OCI-LY7 (cell line): Measurements from ENCODE around the gene HBE1. TPM values are rescaled to one million over a fixed set of nuclear protein-coding genes. Genes with fewer than 3 reads are reported as not detected.
"Not testable (repeated sequence)": the region's sequence is repeated elsewhere in the genome, so short reads cannot be mapped to it uniquely, and the experiment has no call there.

Experiments
- BruUV-seq: library from RNA; stranded (reverse); fragments of 400-500 nt; replicated peaks from 2 replicates; lab custom pipeline; 2021; lab: Mats Ljungman, UMichigan
- CTCF ChIA-PET: fragments of 300-600 bp; sonication (Branson Sonifier 250); formaldehyde crosslinking; loops from one replicate; lab custom pipeline; 2022; ENCODE audit warnings: antibody characterized with exemption; ENCODE audit not compliant: unreplicated experiment; lab: Charles Lee
- POLR2A ChIA-PET: fragments of 300-600 bp; sonication (Branson Sonifier 250); formaldehyde crosslinking; loops from one replicate; lab custom pipeline; 2022; ENCODE audit warnings: antibody characterized with exemption; lab: Charles Lee
- DNase-seq: peaks from one replicate; pipeline ENCODE4 v3.0.0-alpha.2; 2015; ENCODE audit warnings: low spot score
- H2AFZ ChIP-seq: fragments of 200-600 bp; sonication (generic), shearing (Covaris generic); 2 replicates; pipeline ENCODE4 v1.6.1; 2014; ENCODE audit warnings: mild to moderate bottlenecking, antibody characterized with exemption, low read length, moderate library complexity
- H3K27ac ChIP-seq: fragments of 200-600 bp; sonication (generic); 2 replicates; pipeline ENCODE4 v1.5.1; 2014; ENCODE audit warnings: mixed run types, low read depth, mild to moderate bottlenecking, moderate library complexity, low read length, inconsistent platforms; ENCODE audit not compliant: poor library complexity, severe bottlenecking
- H3K36me3 ChIP-seq: fragments of 200-600 bp; sonication (generic); 2 replicates; pipeline ENCODE4 v1.6.1; 2014; ENCODE audit warnings: mild to moderate bottlenecking, antibody characterized with exemption, low read length, moderate library complexity, mixed read lengths; ENCODE audit not compliant: insufficient read depth
- H3K4me1 ChIP-seq: fragments of 200-600 bp; sonication (generic); 2 replicates; pipeline ENCODE4 v1.5.1; 2014; ENCODE audit warnings: mild to moderate bottlenecking, low read length; ENCODE audit not compliant: insufficient read depth, poor library complexity, severe bottlenecking
- H3K4me2 ChIP-seq: fragments of 200-600 bp; sonication (generic); 2 replicates; pipeline ENCODE4 v1.6.1; 2014; ENCODE audit warnings: mild to moderate bottlenecking, low read length
- H3K4me3 ChIP-seq: fragments of 200-600 bp; sonication (generic); 2 replicates; pipeline ENCODE4 v1.5.1; 2014; ENCODE audit warnings: mild to moderate bottlenecking, low read depth, low read length; ENCODE audit not compliant: poor library complexity, severe bottlenecking
- H3K79me2 ChIP-seq: fragments of 200-600 bp; sonication (generic); 2 replicates; pipeline ENCODE4 v1.6.1; 2016; ENCODE audit warnings: low read depth, mild to moderate bottlenecking, low read length, moderate library complexity, mixed read lengths; ENCODE audit not compliant: insufficient read depth
- H3K9me2 ChIP-seq: fragments of 200-600 bp; sonication (generic); 2 replicates; pipeline ENCODE4 v1.6.1; 2016; ENCODE audit warnings: mild to moderate bottlenecking, low read length, mixed read lengths; ENCODE audit not compliant: insufficient read depth
- H3K9me3 ChIP-seq: fragments of 200-600 bp; sonication (generic); 2 replicates; pipeline ENCODE4 v1.6.1; 2014; ENCODE audit warnings: mild to moderate bottlenecking, mixed run types, low read length, mixed read lengths
- H4K20me1 ChIP-seq: fragments of 200-600 bp; sonication (generic); 2 replicates; pipeline ENCODE4 v1.6.1; 2014; ENCODE audit warnings: mild to moderate bottlenecking, antibody characterized with exemption, low read length, moderate library complexity, mixed read lengths; ENCODE audit not compliant: insufficient read depth
- CTCF ChIP-seq: fragments of 200-600 bp; sonication (generic); conservative IDR thresholded peaks from 2 replicates; pipeline ENCODE4 v1.5.1; 2014; ENCODE audit warnings: mild to moderate bottlenecking, antibody characterized with exemption, low read length, moderate library complexity, mixed read lengths
- EZH2phosphoT487 ChIP-seq: fragments of 200-600 bp; sonication (generic); IDR thresholded peaks from 2 replicates; pipeline ENCODE4 v1.6.1; 2018; ENCODE audit warnings: low read depth, borderline replicate concordance, mild to moderate bottlenecking, mixed run types, antibody characterized with exemption, low read length, moderate library complexity, mixed read lengths
- intact Hi-C: fragments of 100-400 bp; cut with micrococcal nuclease; formaldehyde crosslinking; loops from one replicate; pipeline ENCODE4 v1.10.0; 2022; ENCODE audit not compliant: unreplicated experiment
- total RNA-seq, 2 experiments: library from RNA; depleted of rRNA in 1 of 2; stranded (reverse); fragments of >200 nt in 1 of 2; shearing (Covaris generic) in 1 of 2; gene quantifications; 2 replicates each; pipeline ENCODE4 v1.2.3, GENCODE V29; 2014 to 2022

Gene HBE1
- total RNA-seq, 2 experiments from 2014 or later = not detected

GRCh38 chr11:5250543-5251204 is 19.1 kb downstream of the HBE1 start:
- BruUV-seq = no TSS peak
- no peaks in the 10 kb centered on the region for H3K4me1 ChIP-seq
- DNase-seq = no peak
- H3K27ac ChIP-seq = no peak overlapping the region
- H3K4me2 ChIP-seq = no peak overlapping the region
- H3K36me3 ChIP-seq = no peaks in the 10 kb centered on the region
- no peaks in the 10 kb centered on the region for H3K79me2 ChIP-seq
- no peak overlapping the region for H2AFZ ChIP-seq
- ChIA-PET CTCF (no interaction called here), POLR2A (no interaction called here)
- no peak for TF ChIP-seq EZH2phosphoT487
- no peak for TF ChIP-seq CTCF
- intact Hi-C loops = no loop called here
- H3K9me2 ChIP-seq = no peaks in the 10 kb centered on the region
- no peak overlapping the region for H3K4me3 ChIP-seq
- no peaks in the 10 kb centered on the region for H4K20me1 ChIP-seq
- H3K9me3 ChIP-seq = no peaks in the 10 kb centered on the region

DNA sequence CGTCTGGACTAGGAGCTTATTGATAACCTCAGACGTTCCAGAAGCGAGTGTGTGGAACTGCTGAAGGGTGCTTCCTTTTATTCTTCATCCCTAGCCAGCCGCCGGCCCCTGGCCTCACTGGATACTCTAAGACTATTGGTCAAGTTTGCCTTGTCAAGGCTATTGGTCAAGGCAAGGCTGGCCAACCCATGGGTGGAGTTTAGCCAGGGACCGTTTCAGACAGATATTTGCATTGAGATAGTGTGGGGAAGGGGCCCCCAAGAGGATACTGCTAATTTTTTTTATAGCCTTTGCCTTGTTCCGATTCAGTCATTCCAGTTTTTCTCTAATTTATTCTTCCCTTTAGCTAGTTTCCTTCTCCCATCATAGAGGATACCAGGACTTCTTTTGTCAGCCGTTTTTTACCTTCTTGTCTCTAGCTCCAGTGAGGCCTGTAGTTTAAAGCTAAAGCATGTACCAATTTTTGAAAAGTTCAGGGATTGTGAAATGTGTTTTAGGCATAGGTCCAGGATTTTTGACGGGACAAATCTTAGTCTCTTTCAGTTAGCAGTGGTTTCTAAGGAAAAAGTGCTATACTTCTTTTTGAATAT is 19.8 kb downstream of the HBE1 start, which contains the start of gene HBG1:
HBG1 (minus strand) TSS at position 51 of the 590 bp plus-strand sequence. CDS start 53 bp downstream, outside the sequence.
- H3K4me2 ChIP-seq, H2AFZ ChIP-seq, H3K9me3 ChIP-seq, H3K36me3 ChIP-seq, DNase-seq, H3K27ac ChIP-seq, H3K4me1 ChIP-seq, CTCF ChIA-PET, intact Hi-C loops, BruUV-seq, H3K4me3 ChIP-seq, H3K79me2 ChIP-seq, H4K20me1 ChIP-seq, H3K9me2 ChIP-seq, POLR2A ChIA-PET: not testable (repeated sequence)

DNA sequence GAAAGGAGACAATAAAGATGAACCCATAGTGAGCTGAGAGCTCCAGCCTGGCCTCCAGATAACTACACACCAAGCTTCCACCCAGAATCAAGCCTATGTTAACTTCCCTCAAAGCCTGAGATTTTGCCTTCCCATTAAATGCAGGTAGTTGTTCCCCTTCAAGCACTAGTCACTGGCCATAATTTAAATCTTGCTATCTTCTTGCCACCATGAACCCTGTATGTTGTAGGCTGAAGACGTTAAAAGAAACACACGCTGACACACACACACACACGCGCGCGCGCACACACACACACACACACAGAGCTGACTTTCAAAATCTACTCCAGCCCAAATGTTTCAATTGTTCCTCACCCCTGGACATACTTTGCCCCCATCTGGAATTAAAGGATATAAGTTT is 21.2 kb downstream of the HBE1 start:
- H3K36me3 ChIP-seq, H3K4me1 ChIP-seq, H3K79me2 ChIP-seq, H3K4me2 ChIP-seq, H3K27ac ChIP-seq, intact Hi-C loops, BruUV-seq, H4K20me1 ChIP-seq, H3K4me3 ChIP-seq, CTCF ChIA-PET, DNase-seq, H3K9me2 ChIP-seq, H3K9me3 ChIP-seq, H2AFZ ChIP-seq: not testable (repeated sequence)
- POLR2A ChIA-PET = interaction anchor here (0.5 kb wide), 1 partner anchor 40 kb away, joined by 3 read pairs; no protein-coding TSS in a partner anchor
